Neural progenitor cell (in vitro differentiated cells): Measurements from ENCODE around the gene AUH.

Source experiments
- EZH2 ChIP-seq: fragments of 200-600 bp; sonication (generic); IDR thresholded peaks from 2 replicates; pipeline ENCODE4 v1.6.1; 2017; ENCODE audit warnings: antibody characterized with exemption, mild to moderate bottlenecking, moderate library complexity
- TF ChIP-seq, protein P1 (sequence below): fragments of 200-600 bp; sonication (generic); IDR thresholded peaks from 2 replicates; pipeline ENCODE4 v1.5.1; 2017; ENCODE audit warnings: antibody characterized with exemption, mild to moderate bottlenecking

DNA sequence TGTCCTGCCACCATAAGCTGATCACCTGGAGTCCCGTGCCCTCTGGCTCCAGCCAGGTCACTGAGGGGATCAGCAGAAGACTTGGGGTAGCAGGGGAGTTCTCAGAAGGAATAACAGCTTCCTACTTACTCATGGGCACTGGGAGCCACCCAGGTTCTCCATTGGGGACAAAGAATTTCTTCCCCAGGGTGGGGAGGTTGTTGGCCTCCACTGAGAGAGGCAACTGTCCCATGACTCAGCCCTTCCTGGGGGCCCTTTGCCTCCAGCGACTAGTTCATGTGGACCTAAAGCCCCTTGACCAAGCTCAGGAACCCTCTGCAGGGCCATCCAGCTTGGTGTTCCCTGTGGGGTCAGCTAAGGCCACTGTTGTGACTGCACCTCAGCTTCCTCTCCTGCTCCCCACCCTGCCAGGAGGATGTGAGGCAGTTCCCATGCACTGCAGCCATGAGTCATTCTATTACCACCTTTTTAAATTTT, 175.0 kb downstream of the AUH start:
- TF ChIP-seq, protein P1, sequence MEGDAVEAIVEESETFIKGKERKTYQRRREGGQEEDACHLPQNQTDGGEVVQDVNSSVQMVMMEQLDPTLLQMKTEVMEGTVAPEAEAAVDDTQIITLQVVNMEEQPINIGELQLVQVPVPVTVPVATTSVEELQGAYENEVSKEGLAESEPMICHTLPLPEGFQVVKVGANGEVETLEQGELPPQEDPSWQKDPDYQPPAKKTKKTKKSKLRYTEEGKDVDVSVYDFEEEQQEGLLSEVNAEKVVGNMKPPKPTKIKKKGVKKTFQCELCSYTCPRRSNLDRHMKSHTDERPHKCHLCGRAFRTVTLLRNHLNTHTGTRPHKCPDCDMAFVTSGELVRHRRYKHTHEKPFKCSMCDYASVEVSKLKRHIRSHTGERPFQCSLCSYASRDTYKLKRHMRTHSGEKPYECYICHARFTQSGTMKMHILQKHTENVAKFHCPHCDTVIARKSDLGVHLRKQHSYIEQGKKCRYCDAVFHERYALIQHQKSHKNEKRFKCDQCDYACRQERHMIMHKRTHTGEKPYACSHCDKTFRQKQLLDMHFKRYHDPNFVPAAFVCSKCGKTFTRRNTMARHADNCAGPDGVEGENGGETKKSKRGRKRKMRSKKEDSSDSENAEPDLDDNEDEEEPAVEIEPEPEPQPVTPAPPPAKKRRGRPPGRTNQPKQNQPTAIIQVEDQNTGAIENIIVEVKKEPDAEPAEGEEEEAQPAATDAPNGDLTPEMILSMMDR = no peak
- no peak for TF ChIP-seq EZH2
